Kidney (tissue), 14 donors: ENCODE measurements around the gene KCNQ2. TPM values are rescaled to one million over a fixed set of nuclear protein-coding genes. Genes with fewer than 3 reads are reported as not detected.

Source experiments
- DNase-seq, 5 donors: peaks; one replicate each; pipeline ENCODE4 v3.0.0-alpha.2; 2013 to 2020
- FAIRE-seq: peaks from 2 replicates; lab custom pipeline; 2012; peaks lifted over from hg19 to GRCh38; lab: Jason Lieb, UNC
- H3K27ac ChIP-seq, 2 donors: one replicate each; pipeline ENCODE4 v1.7.0; 2013; ENCODE audit warnings: low read depth in 2 of 2, low read length in 2 of 2, inconsistent platforms in 1 of 2
- H3K27me3 ChIP-seq: one replicate; pipeline ENCODE4 v1.7.1; 2013; ENCODE audit warnings: low read length, inconsistent platforms; ENCODE audit not compliant: control insufficient read depth, insufficient read depth
- H3K36me3 ChIP-seq, 3 donors: one replicate each; pipeline versions ENCODE4 v1.7.0 to v1.7.1; 2013; ENCODE audit warnings: low read length in 3 of 3, control low read depth in 1 of 3, inconsistent platforms in 1 of 3; ENCODE audit not compliant: insufficient read depth in 3 of 3, control insufficient read depth in 2 of 3
- H3K4me1 ChIP-seq, 3 donors: one replicate each; pipeline versions ENCODE4 v1.7.0 to v1.7.1; 2013; ENCODE audit warnings: low read length in 3 of 3, inconsistent platforms in 1 of 3, low read depth in 1 of 3; ENCODE audit not compliant: control insufficient read depth in 2 of 3, insufficient read depth in 2 of 3
- H3K4me3 ChIP-seq, 3 donors: one replicate each; pipeline versions ENCODE4 v1.7.0 to v1.8.1; 2013; ENCODE audit warnings: low read length in 3 of 3, control low read depth in 1 of 3, inconsistent platforms in 1 of 3
- H3K9ac ChIP-seq, 3 donors: one replicate each; pipeline versions ENCODE4 v1.7.0 to v1.7.1; 2013; ENCODE audit warnings: low read length in 3 of 3, control low read depth in 1 of 3, inconsistent platforms in 1 of 3
- H3K9me3 ChIP-seq, 3 donors: one replicate each; pipeline versions ENCODE4 v1.7.0 to v1.7.1; 2013; ENCODE audit warnings: low read length in 3 of 3, control low read depth in 1 of 3, inconsistent platforms in 1 of 3; ENCODE audit not compliant: control insufficient read depth in 2 of 3, insufficient read depth in 1 of 3
- intact Hi-C: fragments of 100-400 bp; cut with DNase I; formaldehyde crosslinking; loops from one replicate; pipeline ENCODE4 v1.11.1; 2022
- polyA plus RNA-seq: library from polyadenylated mRNA; stranded (reverse); fragments of 350-450 nt; fragmentation: Illumina TruSeq; extraction: RNeasy Lipid Tissue Mini Kit (QIAGEN cat#74804); gene quantifications from one replicate; pipeline ENCODE4 v1.2.3, GENCODE V29; 2014; ENCODE audit warnings: low read depth, low replicate concordance; ENCODE audit not compliant: insufficient read depth
- total RNA-seq: library from RNA; stranded (reverse); fragmentation: NEBNext Ultra II Directional; extraction: Animal tissue kit (Norgen Biotek cat#: 25700); gene quantifications from one replicate; pipeline ENCODE4 v1.2.1, GENCODE V29; 2021
- TF ChIP-seq, protein P1 (sequence below): IDR thresholded peaks from 3 replicates; pipeline ENCODE4 v1.5.1; 2012; ENCODE audit warnings: mild to moderate bottlenecking, moderate library complexity, borderline replicate concordance; ENCODE audit not compliant: insufficient read depth; ENCODE audit errors: extremely low read depth
- donor health status: control.
- donor health status: control.
- donor health status: control.
- donor health status: control.
- donor health status: control.
- donor health status: DM: yes; HTN: yes; CAD: no.
- donor health status: Normal renal cell carcinoma (clear cell type).

KCNQ2 gene
- total and polyA plus RNA-seq, 2 donors from 2014 or later = 2.2 TPM; not detected in 1

DNA sequence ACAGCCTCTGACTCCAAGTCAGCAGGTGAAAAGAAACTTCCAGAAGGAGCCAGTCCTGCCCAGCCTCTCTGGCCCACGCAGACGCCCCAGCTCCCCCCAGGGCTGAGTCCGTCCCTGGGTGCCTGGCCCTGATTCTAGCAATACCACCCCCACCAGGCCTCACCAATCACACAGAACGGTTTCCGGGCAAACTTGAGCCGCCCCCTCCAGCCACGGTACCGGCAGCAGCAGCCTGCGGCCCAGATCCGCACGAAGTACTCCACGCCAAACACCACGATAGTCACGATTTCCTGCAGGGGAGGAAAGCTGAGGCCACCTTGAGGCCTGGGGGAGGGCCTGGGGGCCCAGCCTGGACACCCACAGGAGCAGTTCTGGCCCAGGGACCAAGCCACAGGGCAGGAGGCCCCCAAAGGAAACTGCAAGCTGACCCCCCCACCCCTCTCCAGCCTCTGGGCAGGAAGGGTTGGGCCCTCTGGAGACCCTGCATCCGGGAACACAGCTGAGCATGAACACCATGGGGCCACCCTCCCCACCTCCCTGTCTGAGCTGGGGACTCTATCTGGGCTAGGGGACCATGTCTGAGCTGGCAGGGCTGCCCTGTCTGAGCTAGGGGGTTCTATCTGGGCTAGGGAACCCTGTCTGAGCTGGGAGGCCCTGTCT, 27.2 kb downstream of the KCNQ2 start:
- H3K4me1 ChIP-seq = no peaks in the 10 kb centered on the region
- H3K4me3 ChIP-seq = no peak overlapping the region
- FAIRE-seq (no peak), DNase-seq (no peak)
- H3K27me3 ChIP-seq = peaks cover 2% of the 10 kb centered on the region
- peaks cover 0 to 2% (median 0%) of the 10 kb centered on the region in 3 donors for H3K9me3 ChIP-seq
- H3K27ac ChIP-seq = no peak overlapping the region
- TF ChIP-seq, protein P1, sequence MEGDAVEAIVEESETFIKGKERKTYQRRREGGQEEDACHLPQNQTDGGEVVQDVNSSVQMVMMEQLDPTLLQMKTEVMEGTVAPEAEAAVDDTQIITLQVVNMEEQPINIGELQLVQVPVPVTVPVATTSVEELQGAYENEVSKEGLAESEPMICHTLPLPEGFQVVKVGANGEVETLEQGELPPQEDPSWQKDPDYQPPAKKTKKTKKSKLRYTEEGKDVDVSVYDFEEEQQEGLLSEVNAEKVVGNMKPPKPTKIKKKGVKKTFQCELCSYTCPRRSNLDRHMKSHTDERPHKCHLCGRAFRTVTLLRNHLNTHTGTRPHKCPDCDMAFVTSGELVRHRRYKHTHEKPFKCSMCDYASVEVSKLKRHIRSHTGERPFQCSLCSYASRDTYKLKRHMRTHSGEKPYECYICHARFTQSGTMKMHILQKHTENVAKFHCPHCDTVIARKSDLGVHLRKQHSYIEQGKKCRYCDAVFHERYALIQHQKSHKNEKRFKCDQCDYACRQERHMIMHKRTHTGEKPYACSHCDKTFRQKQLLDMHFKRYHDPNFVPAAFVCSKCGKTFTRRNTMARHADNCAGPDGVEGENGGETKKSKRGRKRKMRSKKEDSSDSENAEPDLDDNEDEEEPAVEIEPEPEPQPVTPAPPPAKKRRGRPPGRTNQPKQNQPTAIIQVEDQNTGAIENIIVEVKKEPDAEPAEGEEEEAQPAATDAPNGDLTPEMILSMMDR = no peak
- H3K9ac ChIP-seq = no peak overlapping the region
- no peaks in the 10 kb centered on the region for H3K36me3 ChIP-seq
- intact Hi-C loops = no loop called here

DNA sequence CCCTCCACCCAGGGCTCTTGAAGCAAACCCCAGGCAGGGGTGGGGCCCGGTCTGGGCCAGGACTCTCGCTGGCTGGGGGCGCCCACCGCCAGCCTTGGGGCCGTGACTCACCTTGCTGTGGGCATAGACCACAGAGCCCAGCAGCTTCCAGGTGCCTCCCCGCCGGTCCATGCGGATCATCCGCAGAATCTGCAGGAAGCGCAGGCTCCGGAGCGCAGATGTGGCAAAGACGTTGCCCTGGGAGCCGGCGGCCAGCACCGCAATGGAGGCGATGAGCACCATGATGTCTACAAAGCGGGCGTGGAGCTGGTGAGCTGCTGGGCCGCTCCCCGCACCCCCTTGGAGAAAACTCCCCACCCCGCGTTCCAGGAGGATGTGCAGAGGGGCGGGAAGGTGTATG, 27.9 kb downstream of the KCNQ2 start:
- FAIRE-seq = no peak
- Histone ChIP-seq H3K36me3 (no peaks in the 10 kb centered on the region), H3K9me3 (peaks cover 0 to 2% (median 0%) of the 10 kb centered on the region in 3 donors), H3K4me1 (no peaks in the 10 kb centered on the region), H3K27me3 (peaks cover 2% of the 10 kb centered on the region), H3K9ac (no peak overlapping the region), H3K27ac (no peak overlapping the region), H3K4me3 (no peak overlapping the region)
- TF ChIP-seq, protein P1 = no peak
- intact Hi-C loops = no loop called here
- no peak for DNase-seq

- intact Hi-C loops = no loop called here
- Histone ChIP-seq H3K27me3 (peaks cover 2% of the 10 kb centered on the region), H3K36me3 (no peaks in the 10 kb centered on the region), H3K27ac (no peak overlapping the region), H3K9ac (no peak overlapping the region), H3K9me3 (peaks cover 0 to 2% (median 0%) of the 10 kb centered on the region in 3 donors), H3K4me1 (no peaks in the 10 kb centered on the region), H3K4me3 (no peak overlapping the region)
- TF ChIP-seq, protein P1 = no peak
- DNase-seq = no peak
- FAIRE-seq = no peak
Measured at GRCh38 chr20:63443606-63444395, 28.7 kb downstream of the KCNQ2 start.
